Endothelial cell of umbilical vein (primary cell): ENCODE measurements around the gene ZNF423. TPM values are rescaled to one million over a fixed set of nuclear protein-coding genes. Genes with fewer than 3 reads are reported as not detected.

ENCODE experiments used
- BruUV-seq: library from RNA; stranded (reverse); fragments of 400-500 nt; replicated peaks from 2 replicates; lab custom pipeline; 2021; lab: Mats Ljungman, UMichigan
- CTCF ChIA-PET: fragments of 300-600, 350-600 bp; sonication (Branson Sonifier 250); formaldehyde crosslinking; loops from one replicate; lab custom pipeline; 2021; ENCODE audit warnings: antibody characterized with exemption, inconsistent platforms; lab: Charles Lee
- POLR2A ChIA-PET: fragments of 300-600, 350-600 bp; sonication (Branson Sonifier 250); formaldehyde crosslinking; loops from one replicate; lab custom pipeline; 2021; ENCODE audit warnings: antibody characterized with exemption, inconsistent platforms; lab: Charles Lee
- DNase-seq: peaks from one replicate; pipeline ENCODE4 v3.0.0-alpha.2; 2011; ENCODE audit warnings: low read depth, low spot score
- FAIRE-seq: peaks from 2 replicates; lab custom pipeline; 2011; peaks lifted over from hg19 to GRCh38; lab: Jason Lieb, UNC
- H2AFZ ChIP-seq: 2 replicates; pipeline ENCODE4 v1.6.0; 2012; ENCODE audit warnings: low read depth, low read length, control low read depth, inconsistent platforms
- H3K27ac ChIP-seq: 2 replicates; pipeline ENCODE4 v1.5.1; 2011; ENCODE audit warnings: low read depth, mild to moderate bottlenecking, control low read depth, low read length, moderate library complexity; ENCODE audit not compliant: insufficient read depth
- H3K27me3 ChIP-seq, 2 experiments: 2 replicates each; pipeline versions ENCODE4 v1.6.0 to v1.6.1; 2011; ENCODE audit warnings: low read length in 2 of 2, mixed read lengths in 1 of 2; ENCODE audit not compliant: control insufficient read depth in 2 of 2, insufficient read depth in 2 of 2
- H3K36me3 ChIP-seq, 2 experiments: 2 replicates in 1 of 2; 3 replicates in 1 of 2; pipeline ENCODE4 v1.5.1; 2011; ENCODE audit warnings: low read length in 2 of 2, mild to moderate bottlenecking in 1 of 2, moderate library complexity in 1 of 2; ENCODE audit not compliant: control insufficient read depth in 2 of 2, insufficient read depth in 2 of 2; ENCODE audit errors: extremely low read depth in 1 of 2
- H3K4me1 ChIP-seq: 3 replicates; pipeline ENCODE4 v1.5.1; 2011; ENCODE audit warnings: mild to moderate bottlenecking, low read length; ENCODE audit not compliant: control insufficient read depth, insufficient read depth; ENCODE audit errors: extremely low read depth
- H3K4me2 ChIP-seq: 2 replicates; pipeline ENCODE4 v1.6.1; 2011; ENCODE audit warnings: low read length, control low read depth, mixed read lengths; ENCODE audit not compliant: insufficient read depth
- H3K4me3 ChIP-seq, 3 experiments: fragments of 200-600 bp in 1 of 3; sonication (generic), shearing (Covaris generic) in 1 of 3; replicated peaks in 1 of 3; 2 replicates each; pipeline ENCODE4 v1.5.1; 2011 to 2016; ENCODE audit warnings: control low read depth in 3 of 3, low read length in 3 of 3, mild to moderate bottlenecking in 2 of 3, inconsistent platforms in 1 of 3, low read depth in 1 of 3, moderate library complexity in 1 of 3; ENCODE audit not compliant: insufficient read depth in 1 of 3
- H3K79me2 ChIP-seq: 2 replicates; pipeline ENCODE4 v1.6.0; 2012; ENCODE audit warnings: low read length, inconsistent platforms; ENCODE audit not compliant: control insufficient read depth, insufficient read depth
- H3K9ac ChIP-seq: replicated peaks from 2 replicates; pipeline ENCODE3; 2011; ENCODE audit warnings: low read length, control low read depth; ENCODE audit not compliant: insufficient read depth; ENCODE audit errors: extremely low read depth
- H3K9me1 ChIP-seq: replicated peaks from 3 replicates; pipeline ENCODE4 v1.6.0; 2011; ENCODE audit warnings: mild to moderate bottlenecking, low read length; ENCODE audit not compliant: control insufficient read depth, insufficient read depth; ENCODE audit errors: extremely low read depth
- H3K9me3 ChIP-seq: replicated peaks from 2 replicates; pipeline ENCODE4 v1.5.1; 2012; ENCODE audit warnings: low read length, inconsistent platforms; ENCODE audit not compliant: control insufficient read depth, insufficient read depth
- H4K20me1 ChIP-seq: replicated peaks from 2 replicates; pipeline ENCODE3; 2011; ENCODE audit warnings: mild to moderate bottlenecking, low read length; ENCODE audit not compliant: control insufficient read depth, insufficient read depth; ENCODE audit errors: extremely low read depth
- CTCF ChIP-seq, 2 donors: IDR thresholded peaks; 1 replicate in 1 of 2; 2 replicates in 1 of 2; pipeline ENCODE4 v1.5.1; 2011; ENCODE audit warnings: low read length in 2 of 2, mild to moderate bottlenecking in 2 of 2, moderate library complexity in 2 of 2, control low read depth in 1 of 2, inconsistent platforms in 1 of 2, low read depth in 1 of 2; ENCODE audit not compliant: insufficient read depth in 1 of 2; ENCODE audit errors: extremely low read depth in 1 of 2
- EZH2 ChIP-seq: IDR thresholded peaks from 2 replicates; pipeline ENCODE4 v1.6.1; 2012; ENCODE audit warnings: borderline replicate concordance, low read depth, mild to moderate bottlenecking, moderate library complexity, low read length, inconsistent platforms; ENCODE audit not compliant: severe bottlenecking
- FOS ChIP-seq: IDR thresholded peaks from 2 replicates; pipeline ENCODE4 v1.6.1; 2011; ENCODE audit warnings: mild to moderate bottlenecking, low read length, moderate library complexity, borderline replicate concordance; ENCODE audit not compliant: insufficient read depth
- GATA2 ChIP-seq: IDR thresholded peaks from 2 replicates; pipeline ENCODE4 v1.7.0; 2011; ENCODE audit warnings: low read depth, mild to moderate bottlenecking, moderate library complexity, mixed read lengths, low read length; ENCODE audit not compliant: insufficient read length, insufficient read depth
- JUN ChIP-seq: IDR thresholded peaks from 2 replicates; pipeline ENCODE4 v1.6.1; 2011; ENCODE audit warnings: borderline replicate concordance, low read depth; ENCODE audit not compliant: insufficient read length, insufficient read depth
- MYC ChIP-seq: IDR thresholded peaks from one replicate; pipeline ENCODE4 v1.6.1; 2011; ENCODE audit warnings: mild to moderate bottlenecking, low read depth, low read length
- POLR2A ChIP-seq: IDR thresholded peaks from 2 replicates; pipeline ENCODE4 v1.6.1; 2012; ENCODE audit warnings: low read depth, mild to moderate bottlenecking, control low read depth, low read length
- POLR2AphosphoS5 ChIP-seq: IDR thresholded peaks from 2 replicates; pipeline ENCODE4 v1.6.1; 2012; ENCODE audit warnings: low read depth, mild to moderate bottlenecking, control low read depth, low read length, moderate library complexity; ENCODE audit not compliant: insufficient read depth
- dilution Hi-C: fragments of 300-500 bp; cut with MboI; formaldehyde crosslinking; loops from one replicate; pipeline ENCODE4 v1.15.0; 2019; ENCODE audit warnings: low sequenced_read_pairs; ENCODE audit not compliant: extremely low pct_ligation_motif_present
- intact Hi-C: fragments of 100-400 bp; cut with micrococcal nuclease; formaldehyde crosslinking; loops from one replicate; pipeline ENCODE4 v1.10.0; 2022
- polyA plus RNA-seq, 4 experiments: library from polyadenylated mRNA; depleted of rRNA in 3 of 4; stranded (reverse) in 3 of 4; unstranded in 1 of 4; fragments of >200 nt; gene quantifications; 2 replicates each; pipeline versions ENCODE4 v1.2.1 to v1.2.3, GENCODE V29; 2011 to 2012; ENCODE audit warnings: missing spikeins in 1 of 4
- total RNA-seq: library from RNA; stranded (reverse); gene quantifications from 2 replicates; pipeline ENCODE4 v1.2.3, GENCODE V29; 2021
- TF ChIP-seq, protein P1 (sequence below): IDR thresholded peaks from 2 replicates; pipeline ENCODE4 v1.6.1; 2011; ENCODE audit not compliant: insufficient read depth, insufficient read length

ZNF423 gene
- total and polyA plus RNA-seq, 2 donors (not counting 3 experiments of a cell fraction or from before 2014, with no cell fraction given), result 2.2 to 8.1 TPM

DNA sequence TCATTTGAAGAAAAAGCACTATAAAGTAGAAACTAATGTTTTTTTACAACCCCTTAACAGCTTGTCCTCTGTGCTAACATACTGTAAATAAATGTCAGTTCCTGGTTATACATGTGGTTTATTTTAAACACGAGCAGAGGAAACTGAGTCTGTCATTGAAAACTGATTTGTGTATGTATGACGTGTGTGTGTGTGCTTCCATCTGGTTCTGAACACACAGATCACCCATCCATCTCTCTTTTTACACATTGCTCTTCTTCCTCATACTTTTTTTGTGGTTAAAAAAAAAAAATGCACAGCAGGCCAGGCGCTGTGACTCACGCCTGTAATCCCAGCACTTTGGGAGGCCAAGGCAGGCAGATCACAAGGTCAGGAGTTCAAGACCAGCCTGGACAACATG, 49.5 kb downstream of the ZNF423 start:
- no peaks in the 10 kb centered on the region for H3K9me3 ChIP-seq
- FAIRE-seq (no peak), DNase-seq (no peak)
- H3K9me1 ChIP-seq, result no peaks in the 10 kb centered on the region
- H3K36me3 ChIP-seq, result no peaks in the 10 kb centered on the region
- H3K9ac ChIP-seq, result no peak overlapping the region
- H2AFZ ChIP-seq, result no peak overlapping the region
- no peak for TF ChIP-seq MYC
- no peak for TF ChIP-seq CTCF (IDR thresholded peaks at IDR 0.05; ENCODE audit: extremely low read depth in 1 of 2, insufficient read depth in 1 of 2, low read depth in 1 of 2, low read length in 2 of 2)
- TF ChIP-seq POLR2AphosphoS5, result no peak
- TF ChIP-seq, protein P1, sequence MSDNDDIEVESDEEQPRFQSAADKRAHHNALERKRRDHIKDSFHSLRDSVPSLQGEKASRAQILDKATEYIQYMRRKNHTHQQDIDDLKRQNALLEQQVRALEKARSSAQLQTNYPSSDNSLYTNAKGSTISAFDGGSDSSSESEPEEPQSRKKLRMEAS, result no peak
- no peak for TF ChIP-seq POLR2A
- no peak for TF ChIP-seq EZH2
- TF ChIP-seq JUN, result no peak
- no peak for TF ChIP-seq GATA2
- no peak for TF ChIP-seq FOS
- dilution Hi-C loops (no loop called here), intact Hi-C loops (no loop called here)
- no peaks in the 10 kb centered on the region for H3K27me3 ChIP-seq
- no peaks in the 10 kb centered on the region for H4K20me1 ChIP-seq
- H3K4me1 ChIP-seq, result no peaks in the 10 kb centered on the region
- H3K4me2 ChIP-seq, result no peak overlapping the region
- H3K27ac ChIP-seq, result no peak overlapping the region
- ChIA-PET CTCF (no interaction called here), POLR2A (no interaction called here)
- no TSS peak for BruUV-seq
- H3K4me3 ChIP-seq, result no peak overlapping the region
- no peaks in the 10 kb centered on the region for H3K79me2 ChIP-seq
